ENCODE data around the gene ANKRD50.

The ANKRD50 gene

DNA sequence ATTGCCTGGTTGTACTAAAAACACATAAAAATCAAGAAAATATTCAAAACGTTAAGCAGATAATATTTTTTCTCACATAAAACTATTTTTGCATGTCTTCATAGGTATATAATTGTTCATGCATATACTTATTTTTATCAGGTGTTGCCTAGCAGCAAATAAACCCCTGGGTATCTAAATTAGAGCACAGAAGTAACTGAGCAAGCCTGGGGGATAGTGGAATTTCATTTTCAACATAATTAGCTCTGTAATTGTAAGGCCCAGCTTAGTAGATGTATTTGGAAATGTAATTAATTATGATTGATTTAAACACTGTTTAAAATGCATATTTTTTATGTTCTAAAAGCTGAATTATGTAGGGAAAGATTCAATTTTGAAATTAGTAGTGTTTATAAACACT, 82.9 kb downstream of the ANKRD50 start:
- Mint-ChIP-seq H3K4me1 (peaks cover 9% of the 10 kb centered on the region), H3K27ac (no peak overlapping the region), H3K9me3 (no peaks in the 10 kb centered on the region), H3K27me3 (no peaks in the 10 kb centered on the region), H3K4me3 (no peak overlapping the region)
- no peak for ATAC-seq
- DNase-seq, result no peak

Data from stimulated activated naive CD8-positive, alpha-beta T cell treated with anti-CD3 and anti-CD28 coated beads, Interleukin-15, amount 100 ng/mL, for 72 hours (primary cell).